SK-N-SH (cell line): ENCODE data around the gene ATP5PD. TPM values are rescaled to one million over a fixed set of nuclear protein-coding genes. Genes with fewer than 3 reads are reported as not detected.

Experiments
- CTCF ChIA-PET: fragments of 300-600, 350-600 bp; formaldehyde crosslinking; extraction: SDS; loops from one replicate; lab custom pipeline; 2021; lab: Yijun Ruan, JAX
- POLR2A ChIA-PET: fragments of 350-600 bp; sonication (Branson Sonifier 250); formaldehyde crosslinking; extraction: SDS; loops from one replicate; lab custom pipeline; 2020; ENCODE audit warnings: antibody characterized with exemption, inconsistent platforms; lab: Yijun Ruan, JAX
- DNase-seq: peaks from one replicate; pipeline ENCODE4 v3.0.0; 2012
- H2AFZ ChIP-seq: fragments of 200-600 bp; sonication (generic); 2 replicates; pipeline ENCODE4 v1.8.1; 2016; ENCODE audit warnings: antibody characterized with exemption, mild to moderate bottlenecking, low read depth
- H3F3A ChIP-seq: fragments of 200-600 bp; sonication (generic); replicated peaks from 2 replicates; pipeline ENCODE3; 2016; ENCODE audit warnings: antibody characterized with exemption, mild to moderate bottlenecking; ENCODE audit not compliant: insufficient read depth
- H3K27ac ChIP-seq, 2 experiments: fragments of 200-500 bp in 1 of 2; fragments of 200-600 bp in 1 of 2; sonication (Bioruptor generic) in 1 of 2; sonication (generic), shearing (Covaris generic) in 1 of 2; 2 replicates each; pipeline versions ENCODE4 v1.5.1 to v1.6.1; 2014 to 2016; ENCODE audit warnings: low read depth in 2 of 2, inconsistent platforms in 1 of 2, low read length in 1 of 2, mild to moderate bottlenecking in 1 of 2, mixed read lengths in 1 of 2
- H3K27me3 ChIP-seq: fragments of 200-600 bp; sonication (generic), shearing (Covaris generic); 2 replicates; pipeline ENCODE4 v1.6.1; 2016; ENCODE audit warnings: mixed run types; ENCODE audit not compliant: insufficient read depth
- H3K36me3 ChIP-seq, 2 experiments: fragments of 200-500 bp in 1 of 2; fragments of 200-600 bp in 1 of 2; sonication (Bioruptor generic) in 1 of 2; sonication (generic) in 1 of 2; replicated peaks in 1 of 2; 2 replicates each; pipeline versions ENCODE3 to v1.5.1; 2014 to 2016; ENCODE audit warnings: low read length in 1 of 2, mild to moderate bottlenecking in 1 of 2; ENCODE audit not compliant: insufficient read depth in 2 of 2, control insufficient read depth in 1 of 2
- H3K4me1 ChIP-seq, 2 experiments: fragments of 200-500 bp in 1 of 2; fragments of 200-600 bp in 1 of 2; sonication (Bioruptor generic) in 1 of 2; sonication (generic), shearing (Covaris generic) in 1 of 2; 2 replicates each; pipeline versions ENCODE4 v1.5.1 to v1.6.1; 2014 to 2016; ENCODE audit warnings: low read depth in 1 of 2, low read length in 1 of 2, mixed run types in 1 of 2; ENCODE audit not compliant: insufficient read depth in 2 of 2, control insufficient read depth in 1 of 2
- H3K4me2 ChIP-seq: fragments of 200-600 bp; sonication (generic), shearing (Covaris generic); 2 replicates; pipeline ENCODE4 v1.6.1; 2017; ENCODE audit warnings: mixed run types
- H3K4me3 ChIP-seq, 2 experiments: fragments of 200-500 bp in 1 of 2; fragments of 200-600 bp in 1 of 2; sonication (Bioruptor generic) in 1 of 2; sonication (generic), shearing (Covaris generic) in 1 of 2; 2 replicates each; pipeline versions ENCODE4 v1.5.1 to v1.8.1; 2014 to 2016; ENCODE audit warnings: low read depth in 2 of 2, inconsistent platforms in 1 of 2, low read length in 1 of 2, mild to moderate bottlenecking in 1 of 2, mixed read lengths in 1 of 2, moderate library complexity in 1 of 2
- H3K79me2 ChIP-seq: fragments of 200-600 bp; sonication (generic); 2 replicates; pipeline ENCODE4 v1.8.1; 2017; ENCODE audit warnings: mild to moderate bottlenecking; ENCODE audit not compliant: insufficient read depth
- H3K9ac ChIP-seq: fragments of 200-600 bp; sonication (generic); 2 replicates; pipeline ENCODE4 v1.6.1; 2017; ENCODE audit warnings: mixed run types
- H3K9me2 ChIP-seq: fragments of 200-600 bp; sonication (generic); 2 replicates; pipeline ENCODE4 v1.6.1; 2017; ENCODE audit warnings: mixed run types
- H3K9me3 ChIP-seq: fragments of 200-600 bp; sonication (generic); 2 replicates; pipeline ENCODE4 v1.6.1; 2017; ENCODE audit warnings: mixed run types, mild to moderate bottlenecking, moderate library complexity
- H4K20me1 ChIP-seq: fragments of 200-600 bp; sonication (generic); 2 replicates; pipeline ENCODE4 v1.6.1; 2017; ENCODE audit warnings: mild to moderate bottlenecking, mixed run types; ENCODE audit not compliant: insufficient read depth
- EP300 ChIP-seq, 2 experiments: IDR thresholded peaks; 2 replicates each; pipeline versions ENCODE4 v1.4.0 to v1.6.1; 2012; ENCODE audit warnings: borderline replicate concordance in 1 of 2, low read depth in 1 of 2, low read length in 1 of 2
- FOSL2 ChIP-seq: IDR thresholded peaks from 2 replicates; pipeline ENCODE4 v1.4.0; 2012; ENCODE audit warnings: low read depth, mild to moderate bottlenecking, moderate library complexity, borderline replicate concordance
- RAD21 ChIP-seq: IDR thresholded peaks from 2 replicates; pipeline ENCODE4 v1.6.1; 2012; ENCODE audit warnings: mild to moderate bottlenecking, low read length
- TCF12 ChIP-seq: IDR thresholded peaks from 2 replicates; pipeline ENCODE4 v1.4.0; 2012
- TEAD4 ChIP-seq: IDR thresholded peaks from 2 replicates; pipeline ENCODE4 v1.4.0; 2012; ENCODE audit warnings: mild to moderate bottlenecking, borderline replicate concordance; ENCODE audit not compliant: insufficient read depth
- WGBS: methylation state at CpG from one replicate; pipeline ENCODE4 v1.1.6; 2017; ENCODE audit warnings: low lambda C conversion rate; 5-methylcytosine and 5-hydroxymethylcytosine counted together
- polyA plus RNA-seq, 3 experiments: library from polyadenylated mRNA; depleted of rRNA; stranded (reverse); fragments of >200 nt; gene quantifications; 2 replicates each; pipeline ENCODE4 v1.2.3, GENCODE V29; 2012
- TF ChIP-seq, protein P1 (sequence below): fragments of 150-350 bp; IDR thresholded peaks from 2 replicates; pipeline ENCODE4 v1.6.1; 2017; ENCODE audit warnings: antibody characterized with exemption, low read length, low read depth, borderline replicate concordance
- TF ChIP-seq, protein P2 (sequence below): fragments of 150-350 bp; IDR thresholded peaks from 2 replicates; pipeline ENCODE4 v1.6.1; 2016; ENCODE audit warnings: mild to moderate bottlenecking, low read depth, low read length
- TF ChIP-seq, protein P3 (sequence below): IDR thresholded peaks from 2 replicates; pipeline ENCODE4 v1.4.0; 2012; ENCODE audit warnings: low read depth, borderline replicate concordance
- TF ChIP-seq, protein P4 (sequence below): IDR thresholded peaks from 2 replicates; pipeline ENCODE4 v1.4.0; 2012; ENCODE audit warnings: low read depth
- TF ChIP-seq, protein P5 (sequence below): IDR thresholded peaks from 2 replicates; pipeline ENCODE4 v1.4.0; 2012; ENCODE audit warnings: low read depth, borderline replicate concordance

Gene ATP5PD
- polyA plus RNA-seq, 1 of the 3 experiments (the other 2 are of a cell fraction), result 354 TPM

DNA sequence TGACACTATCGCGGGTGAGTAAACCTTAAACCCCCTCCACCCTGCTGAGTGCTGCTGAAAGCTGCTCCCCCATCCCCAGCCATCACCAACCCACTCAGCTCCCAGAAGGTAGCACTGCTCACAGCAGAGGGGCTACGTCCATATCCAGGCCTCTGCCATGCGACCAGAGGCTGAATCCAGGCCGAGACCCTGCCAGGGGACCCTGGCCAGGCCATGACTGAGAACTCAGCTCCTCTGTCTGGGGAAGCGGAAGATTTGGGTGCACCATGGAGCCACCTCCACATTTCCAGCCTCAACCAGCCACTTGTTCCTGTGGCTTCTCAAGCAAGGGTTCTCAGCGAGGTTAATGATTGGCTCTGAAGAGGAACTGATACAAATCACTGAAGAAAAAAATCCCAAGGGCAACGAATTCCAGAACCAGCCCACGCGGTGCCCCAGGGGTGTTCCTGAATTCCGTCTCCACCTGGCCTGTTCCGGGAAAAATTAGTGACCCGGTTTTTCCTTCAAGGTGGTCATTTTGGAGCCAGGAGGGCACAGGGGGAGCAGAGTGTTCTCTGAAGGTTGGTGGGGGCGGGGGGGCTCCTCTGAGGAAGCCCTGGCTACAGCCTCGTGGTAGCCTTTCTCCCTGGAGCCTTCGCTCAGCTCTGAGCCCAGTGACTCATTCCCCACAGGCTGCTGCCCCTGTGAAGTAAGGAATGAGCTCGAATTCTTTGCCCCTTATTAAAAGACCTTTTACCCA, 31.7 kb upstream of the ATP5PD start:
- 52% methylated on average over 17 of the region's 17 CpGs for WGBS
- ChIA-PET CTCF (interaction anchor here (1.0 to 2.6 kb wide), 4 partner anchors 9 to 35 kb away, joined by 4 to 16 read pairs (median 6); no protein-coding TSS in a partner anchor), POLR2A (interaction anchor here (0.6 kb wide), 1 partner anchor 53 kb away, joined by 3 read pairs; the partner anchor contains the start of gene NT5C)
- Histone ChIP-seq H3K27me3 (no peaks in the 10 kb centered on the region), H3K79me2 (no peaks in the 10 kb centered on the region), H3K4me2 (peak overlapping the region; percentile 49), H3K4me3 (no peak overlapping the region), H3F3A (peaks cover 4% of the 10 kb centered on the region), H3K9me3 (no peaks in the 10 kb centered on the region), H2AFZ (peak overlapping the region; percentile 76), H4K20me1 (no peaks in the 10 kb centered on the region), H3K9me2 (no peaks in the 10 kb centered on the region), H3K9ac (no peak overlapping the region), H3K27ac (peak overlapping the region in 1 of 2 experiments; percentile 38; a peak in 1 of 4 replicates), H3K4me1 (peaks cover 5 to 18% of the 10 kb centered on the region in 2 experiments; a peak in 3 of 4 replicates), H3K36me3 (no peaks in the 10 kb centered on the region)
- DNase-seq, result no peak
- TF ChIP-seq TEAD4, result peak; percentile 51; the same call in 1 of the 2 replicates
- TF ChIP-seq, protein P1, sequence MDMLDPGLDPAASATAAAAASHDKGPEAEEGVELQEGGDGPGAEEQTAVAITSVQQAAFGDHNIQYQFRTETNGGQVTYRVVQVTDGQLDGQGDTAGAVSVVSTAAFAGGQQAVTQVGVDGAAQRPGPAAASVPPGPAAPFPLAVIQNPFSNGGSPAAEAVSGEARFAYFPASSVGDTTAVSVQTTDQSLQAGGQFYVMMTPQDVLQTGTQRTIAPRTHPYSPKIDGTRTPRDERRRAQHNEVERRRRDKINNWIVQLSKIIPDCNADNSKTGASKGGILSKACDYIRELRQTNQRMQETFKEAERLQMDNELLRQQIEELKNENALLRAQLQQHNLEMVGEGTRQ, result no peak
- TF ChIP-seq, protein P2, sequence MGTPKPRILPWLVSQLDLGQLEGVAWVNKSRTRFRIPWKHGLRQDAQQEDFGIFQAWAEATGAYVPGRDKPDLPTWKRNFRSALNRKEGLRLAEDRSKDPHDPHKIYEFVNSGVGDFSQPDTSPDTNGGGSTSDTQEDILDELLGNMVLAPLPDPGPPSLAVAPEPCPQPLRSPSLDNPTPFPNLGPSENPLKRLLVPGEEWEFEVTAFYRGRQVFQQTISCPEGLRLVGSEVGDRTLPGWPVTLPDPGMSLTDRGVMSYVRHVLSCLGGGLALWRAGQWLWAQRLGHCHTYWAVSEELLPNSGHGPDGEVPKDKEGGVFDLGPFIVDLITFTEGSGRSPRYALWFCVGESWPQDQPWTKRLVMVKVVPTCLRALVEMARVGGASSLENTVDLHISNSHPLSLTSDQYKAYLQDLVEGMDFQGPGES, result no peak
- TF ChIP-seq, protein P3, sequence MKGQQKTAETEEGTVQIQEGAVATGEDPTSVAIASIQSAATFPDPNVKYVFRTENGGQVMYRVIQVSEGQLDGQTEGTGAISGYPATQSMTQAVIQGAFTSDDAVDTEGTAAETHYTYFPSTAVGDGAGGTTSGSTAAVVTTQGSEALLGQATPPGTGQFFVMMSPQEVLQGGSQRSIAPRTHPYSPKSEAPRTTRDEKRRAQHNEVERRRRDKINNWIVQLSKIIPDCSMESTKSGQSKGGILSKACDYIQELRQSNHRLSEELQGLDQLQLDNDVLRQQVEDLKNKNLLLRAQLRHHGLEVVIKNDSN, result no peak
- TF ChIP-seq, protein P4, sequence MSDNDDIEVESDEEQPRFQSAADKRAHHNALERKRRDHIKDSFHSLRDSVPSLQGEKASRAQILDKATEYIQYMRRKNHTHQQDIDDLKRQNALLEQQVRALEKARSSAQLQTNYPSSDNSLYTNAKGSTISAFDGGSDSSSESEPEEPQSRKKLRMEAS, result peak; percentile 84
- TF ChIP-seq RAD21, result no peak
- TF ChIP-seq EP300 (IDR thresholded peaks at IDR 0.05; ENCODE audit: borderline replicate concordance in 1 of 2, low read depth in 1 of 2, low read length in 1 of 2), result 0 out of 4 replicates have a peak, but pooled peaks of 1 of the 2 experiments have one; percentile 17
- TF ChIP-seq TCF12, result peak; percentile 31; the same call in 1 of the 2 replicates
- TF ChIP-seq, protein P5, sequence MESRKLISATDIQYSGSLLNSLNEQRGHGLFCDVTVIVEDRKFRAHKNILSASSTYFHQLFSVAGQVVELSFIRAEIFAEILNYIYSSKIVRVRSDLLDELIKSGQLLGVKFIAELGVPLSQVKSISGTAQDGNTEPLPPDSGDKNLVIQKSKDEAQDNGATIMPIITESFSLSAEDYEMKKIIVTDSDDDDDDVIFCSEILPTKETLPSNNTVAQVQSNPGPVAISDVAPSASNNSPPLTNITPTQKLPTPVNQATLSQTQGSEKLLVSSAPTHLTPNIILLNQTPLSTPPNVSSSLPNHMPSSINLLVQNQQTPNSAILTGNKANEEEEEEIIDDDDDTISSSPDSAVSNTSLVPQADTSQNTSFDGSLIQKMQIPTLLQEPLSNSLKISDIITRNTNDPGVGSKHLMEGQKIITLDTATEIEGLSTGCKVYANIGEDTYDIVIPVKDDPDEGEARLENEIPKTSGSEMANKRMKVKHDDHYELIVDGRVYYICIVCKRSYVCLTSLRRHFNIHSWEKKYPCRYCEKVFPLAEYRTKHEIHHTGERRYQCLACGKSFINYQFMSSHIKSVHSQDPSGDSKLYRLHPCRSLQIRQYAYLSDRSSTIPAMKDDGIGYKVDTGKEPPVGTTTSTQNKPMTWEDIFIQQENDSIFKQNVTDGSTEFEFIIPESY, result no peak
- peak; percentile 85 for TF ChIP-seq FOSL2
